Parathyroid adenoma (tissue), 2 donors: ENCODE results near the gene NUAK1.
A peak's percentile ranks its signal among the peaks of the same experiment; 100 is the strongest.

Experiments
- H2AFZ ChIP-seq: fragments of 300-600 bp; sonication (generic); one replicate; pipeline ENCODE4 v1.7.0; 2017; ENCODE audit warnings: antibody characterized with exemption, mild to moderate bottlenecking
- H3K27ac ChIP-seq: fragments of 300-600 bp; sonication (generic); one replicate; pipeline ENCODE4 v1.7.0; 2017
- H3K27me3 ChIP-seq: fragments of 300-600 bp; sonication (generic); one replicate; pipeline ENCODE4 v1.7.0; 2017; ENCODE audit warnings: low read length; ENCODE audit not compliant: control insufficient read depth, insufficient read depth
- H3K36me3 ChIP-seq: fragments of 300-600 bp; sonication (generic); one replicate; pipeline ENCODE4 v1.7.0; 2017; ENCODE audit warnings: low read length; ENCODE audit not compliant: control insufficient read depth, insufficient read depth
- H3K4me1 ChIP-seq: fragments of 300-600 bp; sonication (generic); one replicate; pipeline ENCODE4 v1.7.0; 2017; ENCODE audit warnings: control low read depth
- H3K4me2 ChIP-seq: fragments of 300-600 bp; sonication (generic); one replicate; pipeline ENCODE4 v1.7.0; 2017; ENCODE audit warnings: low read length
- H3K4me3 ChIP-seq: fragments of 300-600 bp; sonication (generic); one replicate; pipeline ENCODE4 v1.7.0; 2017; ENCODE audit warnings: low read depth, low read length
- H3K79me2 ChIP-seq: fragments of 300-600 bp; sonication (generic); one replicate; pipeline ENCODE4 v1.7.0; 2017; ENCODE audit warnings: control low read depth
- H3K9ac ChIP-seq: fragments of 300-600 bp; sonication (generic); one replicate; pipeline ENCODE4 v1.7.0; 2017; ENCODE audit warnings: mild to moderate bottlenecking
- H3K9me3 ChIP-seq: fragments of 300-600 bp; sonication (generic); one replicate; pipeline ENCODE4 v1.7.0; 2017; ENCODE audit warnings: low read length; ENCODE audit not compliant: control insufficient read depth
- CTCF ChIP-seq: fragments of 300-600 bp; sonication (generic); IDR thresholded peaks from one replicate; pipeline ENCODE4 v1.7.0; 2017; ENCODE audit warnings: antibody characterized with exemption, mild to moderate bottlenecking
- donor health status: primary hyperparathyroidism.

The NUAK1 gene

DNA sequence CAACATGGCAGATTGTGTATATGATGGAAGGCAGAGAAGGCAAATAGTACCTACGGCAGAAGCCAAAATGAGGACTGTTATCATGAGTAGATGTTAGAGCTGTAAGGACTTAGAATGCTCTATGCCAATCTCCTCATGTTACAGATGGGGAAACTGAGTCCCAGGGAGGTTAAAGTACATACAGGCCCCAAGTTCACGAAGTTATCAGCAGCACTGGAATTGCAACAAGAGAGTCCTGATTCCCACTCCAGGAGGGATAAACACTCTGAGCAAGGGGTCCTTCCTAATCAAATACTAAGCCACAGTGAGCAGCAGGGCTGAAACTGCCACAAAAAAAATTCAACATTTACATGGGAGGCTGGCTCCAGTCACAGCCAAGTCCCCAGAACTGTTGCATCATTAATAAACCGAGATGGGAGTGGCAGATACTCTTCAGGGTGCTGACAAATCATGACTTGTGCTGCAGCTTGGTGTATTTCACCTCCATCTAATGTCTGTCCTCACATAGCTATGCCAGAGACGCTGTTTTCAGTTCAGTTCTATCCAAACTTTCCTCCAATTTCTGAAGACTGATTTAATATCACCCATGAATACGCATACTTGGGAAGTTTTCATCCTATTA lies 24.2 kb downstream of the NUAK1 start:
- Histone ChIP-seq H3K79me2 (peaks cover 84% of the 10 kb centered on the region), H3K4me3 (no peak overlapping the region), H2AFZ (no peak overlapping the region), H3K9ac (no peak overlapping the region), H3K27ac (peak overlapping the region; percentile 48), H3K9me3 (no peaks in the 10 kb centered on the region), H3K27me3 (no peaks in the 10 kb centered on the region), H3K36me3 (no peaks in the 10 kb centered on the region), H3K4me2 (no peak overlapping the region), H3K4me1 (peaks cover 49% of the 10 kb centered on the region)
- TF ChIP-seq CTCF, result no peak

GRCh38 chr12:106113824-106114446 lies 24.8 kb downstream of the NUAK1 start:
- Histone ChIP-seq H3K9me3 (no peaks in the 10 kb centered on the region), H3K36me3 (no peaks in the 10 kb centered on the region), H3K9ac (no peak overlapping the region), H2AFZ (no peak overlapping the region), H3K27ac (peak overlapping the region; percentile 48), H3K4me2 (peak overlapping the region; percentile 14), H3K4me3 (no peak overlapping the region), H3K4me1 (peaks cover 54% of the 10 kb centered on the region), H3K79me2 (peaks cover 84% of the 10 kb centered on the region), H3K27me3 (no peaks in the 10 kb centered on the region)
- no peak for TF ChIP-seq CTCF

GRCh38 chr12:106113446-106113823 lies 25.3 kb downstream of the NUAK1 start:
- Histone ChIP-seq H3K4me2 (peak overlapping the region; percentile 14), H3K4me1 (peaks cover 56% of the 10 kb centered on the region), H3K9ac (no peak overlapping the region), H3K36me3 (no peaks in the 10 kb centered on the region), H2AFZ (peak overlapping the region; percentile 2), H3K4me3 (no peak overlapping the region), H3K79me2 (peaks cover 84% of the 10 kb centered on the region), H3K27ac (peak overlapping the region; percentile 48), H3K27me3 (no peaks in the 10 kb centered on the region), H3K9me3 (no peaks in the 10 kb centered on the region)
- TF ChIP-seq CTCF, result no peak

DNA sequence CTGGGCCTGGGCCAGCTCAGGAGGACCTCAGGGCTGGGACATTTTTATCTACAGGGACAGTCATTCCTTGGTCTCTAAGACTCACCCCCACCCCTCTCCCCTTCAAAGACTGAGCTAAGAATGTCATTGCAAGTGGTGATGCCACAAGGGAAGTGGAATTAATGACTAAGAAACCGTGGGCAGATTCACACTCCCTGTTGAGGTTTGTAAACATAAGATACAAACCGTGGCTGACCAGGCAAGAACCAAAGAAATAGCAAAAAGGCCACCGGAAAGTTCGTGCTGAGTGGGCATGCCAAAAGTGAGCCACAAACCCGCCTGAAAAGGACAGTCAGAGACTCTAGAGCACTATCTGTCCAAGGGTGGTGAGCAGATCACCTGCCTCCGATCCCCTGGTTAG lies 25.7 kb downstream of the NUAK1 start:
- no peaks in the 10 kb centered on the region for H3K36me3 ChIP-seq
- TF ChIP-seq CTCF, result no peak
- H3K27ac ChIP-seq, result peak overlapping the region; percentile 48
- H3K4me3 ChIP-seq, result no peak overlapping the region
- H3K27me3 ChIP-seq, result no peaks in the 10 kb centered on the region
- peaks cover 59% of the 10 kb centered on the region for H3K4me1 ChIP-seq
- no peak overlapping the region for H3K9ac ChIP-seq
- H3K4me2 ChIP-seq, result peak overlapping the region; percentile 3
- H3K9me3 ChIP-seq, result no peaks in the 10 kb centered on the region
- peak overlapping the region; percentile 2 for H2AFZ ChIP-seq
- H3K79me2 ChIP-seq, result peaks cover 80% of the 10 kb centered on the region
